Mucosa of rectum (tissue), 2 donors: ENCODE measurements around the gene MAOB.

Experiments
- H3K27ac ChIP-seq, 2 donors: one replicate each; pipeline ENCODE4 v1.7.0; 2013; ENCODE audit warnings: inconsistent platforms in 2 of 2, low read depth in 2 of 2, low read length in 2 of 2
- H3K27me3 ChIP-seq, 2 donors: one replicate each; pipeline ENCODE4 v1.7.0; 2013; ENCODE audit warnings: low read length in 2 of 2; ENCODE audit not compliant: control insufficient read depth in 2 of 2, insufficient read depth in 2 of 2
- H3K36me3 ChIP-seq, 2 donors: one replicate each; pipeline ENCODE4 v1.7.0; 2013; ENCODE audit warnings: low read length in 2 of 2; ENCODE audit not compliant: control insufficient read depth in 2 of 2, insufficient read depth in 2 of 2
- H3K4me1 ChIP-seq, 2 donors: one replicate each; pipeline ENCODE4 v1.7.0; 2013; ENCODE audit warnings: low read length in 2 of 2, mild to moderate bottlenecking in 1 of 2; ENCODE audit not compliant: control insufficient read depth in 2 of 2, insufficient read depth in 2 of 2
- H3K4me3 ChIP-seq, 2 donors: one replicate each; pipeline ENCODE4 v1.7.0; 2013; ENCODE audit warnings: low read length in 2 of 2
- H3K9ac ChIP-seq, 2 donors: one replicate each; pipeline ENCODE4 v1.7.0; 2013; ENCODE audit warnings: low read length in 2 of 2, low read depth in 1 of 2, mild to moderate bottlenecking in 1 of 2
- H3K9me3 ChIP-seq, 2 donors: one replicate each; pipeline ENCODE4 v1.7.0; 2013; ENCODE audit warnings: low read length in 2 of 2; ENCODE audit not compliant: control insufficient read depth in 2 of 2
- donor health status: healthy.
- donor health status: Normal muscosa, but diverticular disease.

MAOB gene

GRCh38 chrX:43720961-43721360 lies 161.3 kb downstream of the MAOB start:
- Histone ChIP-seq H3K4me1 (no peaks in the 10 kb centered on the region), H3K4me3 (no peak overlapping the region), H3K27me3 (no peaks in the 10 kb centered on the region), H3K9ac (no peak overlapping the region), H3K9me3 (peaks cover 0 to 3% of the 10 kb centered on the region in 2 donors), H3K27ac (no peak overlapping the region), H3K36me3 (peaks cover 4 to 9% of the 10 kb centered on the region in 2 donors)

GRCh38 chrX:43720082-43720481 lies 162.2 kb downstream of the MAOB start:
- Histone ChIP-seq H3K27me3 (no peaks in the 10 kb centered on the region), H3K4me3 (no peak overlapping the region), H3K9ac (no peak overlapping the region), H3K27ac (no peak overlapping the region), H3K36me3 (peaks cover 4 to 9% of the 10 kb centered on the region in 2 donors), H3K4me1 (no peaks in the 10 kb centered on the region), H3K9me3 (peaks cover 0 to 3% of the 10 kb centered on the region in 2 donors)

- Histone ChIP-seq H3K27ac (no peak overlapping the region), H3K27me3 (no peaks in the 10 kb centered on the region), H3K4me3 (no peak overlapping the region), H3K4me1 (no peaks in the 10 kb centered on the region), H3K36me3 (peaks cover 4 to 9% of the 10 kb centered on the region in 2 donors), H3K9ac (no peak overlapping the region), H3K9me3 (peaks cover 0 to 3% of the 10 kb centered on the region in 2 donors)
Measured at GRCh38 chrX:43718956-43719355, 163.3 kb downstream of the MAOB start.

DNA sequence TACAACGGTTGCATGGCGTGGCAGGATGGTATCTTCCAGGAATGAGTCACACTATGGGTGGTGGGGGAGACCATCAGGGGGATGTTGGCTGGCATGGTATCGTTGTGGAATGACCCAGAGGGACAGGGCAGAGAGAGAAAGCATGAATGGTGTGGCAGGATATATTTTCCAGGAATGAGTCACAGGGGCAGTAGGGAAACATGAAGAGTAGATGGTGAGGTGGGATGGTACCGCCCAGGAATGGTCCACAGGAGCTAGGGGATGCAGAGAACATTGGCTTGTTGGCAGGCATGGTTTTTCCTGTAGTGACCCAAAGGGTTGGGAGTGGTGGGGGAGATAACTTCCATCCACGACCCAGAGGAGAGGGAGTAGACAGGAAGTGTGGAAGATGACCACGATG lies 163.7 kb downstream of the MAOB start:
- H3K9me3 ChIP-seq = peaks cover 0 to 3% of the 10 kb centered on the region in 2 donors
- no peak overlapping the region for H3K4me3 ChIP-seq
- no peak overlapping the region for H3K9ac ChIP-seq
- no peak overlapping the region for H3K27ac ChIP-seq
- no peaks in the 10 kb centered on the region for H3K27me3 ChIP-seq
- H3K36me3 ChIP-seq = peaks cover 4 to 9% of the 10 kb centered on the region in 2 donors
- no peaks in the 10 kb centered on the region for H3K4me1 ChIP-seq

- Histone ChIP-seq H3K27ac (no peak overlapping the region), H3K27me3 (no peaks in the 10 kb centered on the region), H3K4me3 (no peak overlapping the region), H3K36me3 (peaks cover 4 to 9% of the 10 kb centered on the region in 2 donors), H3K9ac (no peak overlapping the region), H3K4me1 (no peaks in the 10 kb centered on the region), H3K9me3 (peaks cover 0 to 3% of the 10 kb centered on the region in 2 donors)
Measured at GRCh38 chrX:43718081-43718480, 164.2 kb downstream of the MAOB start.

- peaks cover 8 to 14% of the 10 kb centered on the region in 2 donors for H3K36me3 ChIP-seq
- peaks cover 0 to 3% of the 10 kb centered on the region in 2 donors for H3K9me3 ChIP-seq
- H3K27ac ChIP-seq = no peak overlapping the region
- H3K4me1 ChIP-seq = no peaks in the 10 kb centered on the region
- no peak overlapping the region for H3K9ac ChIP-seq
- H3K4me3 ChIP-seq = no peak overlapping the region
- H3K27me3 ChIP-seq = no peaks in the 10 kb centered on the region
Measured at GRCh38 chrX:43717161-43717560, 165.1 kb downstream of the MAOB start.

- no peaks in the 10 kb centered on the region for H3K4me1 ChIP-seq
- H3K27me3 ChIP-seq = peaks cover 0 to 2% of the 10 kb centered on the region in 2 donors
- peaks cover 0 to 3% of the 10 kb centered on the region in 2 donors for H3K9me3 ChIP-seq
- no peak overlapping the region for H3K4me3 ChIP-seq
- H3K27ac ChIP-seq = no peak overlapping the region
- H3K9ac ChIP-seq = no peak overlapping the region
- H3K36me3 ChIP-seq = peaks cover 12 to 17% of the 10 kb centered on the region in 2 donors
Measured at GRCh38 chrX:43716696-43717095, 165.6 kb downstream of the MAOB start.
